HG03439 (cell line): ENCODE results near the gene CCSER1.
"Not testable (repeated sequence)": the region's sequence is repeated elsewhere in the genome, so short reads cannot be mapped to it uniquely, and the experiment has no call there.

Source experiments
- ATAC-seq: cut with Tn5 transposase; IDR thresholded peaks from one replicate; pipeline ENCODE4 v1.9.1; 2021; ENCODE audit warnings: mild to moderate bottlenecking, moderate library complexity; ENCODE audit not compliant: unreplicated experiment

Gene CCSER1

GRCh38 chr4:91317434-91317833 is 1190.2 kb downstream of the CCSER1 start:
- no peak for ATAC-seq

- ATAC-seq, result no peak
Observed at GRCh38 chr4:91319556-91320268, 1192.5 kb downstream of the CCSER1 start.

GRCh38 chr4:91322961-91323360 is 1195.8 kb downstream of the CCSER1 start:
- ATAC-seq, result no peak

- ATAC-seq, result no peak
Observed at GRCh38 chr4:91325495-91325894, 1198.3 kb downstream of the CCSER1 start.

- ATAC-seq, result not testable (repeated sequence)
Observed at GRCh38 chr4:91326167-91326566, 1199.0 kb downstream of the CCSER1 start.

GRCh38 chr4:91330555-91331137 is 1203.5 kb downstream of the CCSER1 start:
- ATAC-seq, result no peak

GRCh38 chr4:91340822-91341221 is 1213.6 kb downstream of the CCSER1 start:
- ATAC-seq, result no peak

- ATAC-seq, result no peak
Observed at GRCh38 chr4:91345632-91346031, 1218.4 kb downstream of the CCSER1 start.

- ATAC-seq, result not testable (repeated sequence)
Observed at GRCh38 chr4:91356496-91356895, 1229.3 kb downstream of the CCSER1 start.

GRCh38 chr4:91358016-91358415 is 1230.8 kb downstream of the CCSER1 start:
- ATAC-seq, result not testable (repeated sequence)

GRCh38 chr4:91358621-91359020 is 1231.4 kb downstream of the CCSER1 start:
- ATAC-seq, result not testable (repeated sequence)

- ATAC-seq, result no peak
Observed at GRCh38 chr4:91359041-91360031, 1232.1 kb downstream of the CCSER1 start.

GRCh38 chr4:91362125-91362524 is 1234.9 kb downstream of the CCSER1 start:
- ATAC-seq, result no peak

GRCh38 chr4:91366554-91366953 is 1239.4 kb downstream of the CCSER1 start:
- ATAC-seq, result no peak

GRCh38 chr4:91369116-91369515 is 1241.9 kb downstream of the CCSER1 start:
- ATAC-seq, result no peak

GRCh38 chr4:91373546-91373945 is 1246.4 kb downstream of the CCSER1 start:
- no peak for ATAC-seq

GRCh38 chr4:91405431-91405830 is 1278.2 kb downstream of the CCSER1 start:
- not testable (repeated sequence) for ATAC-seq

- ATAC-seq, result no peak
Observed at GRCh38 chr4:91422011-91422410, 1294.8 kb downstream of the CCSER1 start.

GRCh38 chr4:91426725-91427124 is 1299.5 kb downstream of the CCSER1 start:
- no peak for ATAC-seq

GRCh38 chr4:91427171-91427570 is 1300.0 kb downstream of the CCSER1 start:
- ATAC-seq, result no peak

GRCh38 chr4:91434631-91435030 is 1307.4 kb downstream of the CCSER1 start:
- no peak for ATAC-seq
